ENCODE data around the gene UBE2Q1. TPM values are rescaled to one million over a fixed set of nuclear protein-coding genes. Genes with fewer than 3 reads are reported as not detected.

The UBE2Q1 gene
- total RNA-seq, 2 experiments from 2014 or later, result 93.6 to 103 TPM

DNA sequence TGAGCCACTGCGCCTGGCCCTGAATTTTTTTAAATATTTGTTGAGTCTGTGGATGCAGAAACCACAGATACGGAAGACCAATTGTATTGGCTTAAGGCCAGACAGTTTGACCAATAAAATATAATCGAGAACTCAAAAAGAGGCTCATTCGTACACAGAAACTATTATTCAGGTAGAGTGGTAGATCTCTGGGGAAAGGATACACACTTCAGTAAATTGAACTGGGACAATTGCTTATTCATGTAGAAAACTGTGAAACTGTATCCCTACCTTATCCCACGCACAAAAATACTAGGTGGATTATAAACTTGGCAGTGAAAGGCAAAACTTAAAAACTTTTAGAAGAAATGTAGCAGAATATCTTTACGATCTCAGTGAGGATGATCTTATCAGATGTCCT is 31.3 kb downstream of the UBE2Q1 start:
- ChIA-PET CTCF (no interaction called here), POLR2A (no interaction called here)
- H3K27ac Mint-ChIP-seq, result no peak overlapping the region
- H3K4me1 Mint-ChIP-seq (ENCODE audit: low read depth), result no peaks in the 10 kb centered on the region
- DNase-seq (no peak), ATAC-seq (no peak)
- H3K9me3 Mint-ChIP-seq (ENCODE audit: insufficient read depth), result no peaks in the 10 kb centered on the region
- no peak overlapping the region for H3K4me3 Mint-ChIP-seq
- H3K36me3 Mint-ChIP-seq (ENCODE audit: low read depth), result no peaks in the 10 kb centered on the region
- H3K27me3 Mint-ChIP-seq (ENCODE audit: low read depth), result peaks cover 14% of the 10 kb centered on the region

DNA sequence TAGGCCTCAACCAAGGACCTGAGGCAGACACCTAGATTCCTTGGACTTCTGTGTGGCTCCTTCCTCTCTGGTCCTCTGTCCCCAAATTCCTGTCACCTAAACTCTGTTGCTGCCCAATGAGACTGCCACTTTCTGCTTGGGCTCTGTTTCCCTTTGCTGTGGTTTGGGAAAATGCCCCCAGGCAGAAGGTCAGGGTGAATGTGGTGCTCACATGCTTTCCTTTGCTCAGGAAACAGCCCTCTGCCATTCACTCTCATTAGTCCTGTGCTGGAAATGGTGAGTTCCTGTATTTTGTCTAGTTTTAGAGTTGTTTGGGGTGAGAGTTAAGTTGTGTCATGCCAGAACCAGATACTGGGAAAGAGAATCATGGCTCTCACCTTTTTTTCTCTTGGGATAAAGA is 33.6 kb downstream of the UBE2Q1 start:
- ChIA-PET CTCF (interaction anchor here (0.6 kb wide), 1 partner anchor 22 kb away, joined by 3 read pairs; no protein-coding TSS in a partner anchor), POLR2A (no interaction called here)
- ATAC-seq (no peak), DNase-seq (no peak)
- Mint-ChIP-seq H3K4me3 (no peak overlapping the region), H3K4me1 (ENCODE audit: low read depth) (no peaks in the 10 kb centered on the region), H3K27me3 (ENCODE audit: low read depth) (peaks cover 24% of the 10 kb centered on the region), H3K36me3 (ENCODE audit: low read depth) (no peaks in the 10 kb centered on the region), H3K27ac (no peak overlapping the region), H3K9me3 (ENCODE audit: insufficient read depth) (no peaks in the 10 kb centered on the region)

DNA sequence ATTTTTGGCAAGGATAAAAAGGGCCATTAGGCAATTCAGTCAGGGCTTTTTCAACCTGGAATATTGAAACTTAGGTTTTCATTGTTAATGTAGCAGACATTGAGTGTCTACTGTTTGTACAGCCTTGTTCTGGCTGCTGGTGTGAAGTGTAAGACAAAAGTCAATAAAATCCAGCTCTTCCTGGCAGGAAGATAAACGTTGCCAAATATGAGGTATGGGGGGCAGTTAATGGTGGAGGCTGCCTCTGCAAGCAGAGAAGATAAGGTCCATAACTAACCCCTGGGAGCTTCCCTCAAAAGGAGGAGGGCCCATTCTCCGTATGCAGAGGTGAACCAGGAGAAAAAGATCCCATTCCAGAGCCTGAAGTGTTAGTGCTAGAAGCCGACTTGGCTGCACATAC is 36.8 kb downstream of the UBE2Q1 start:
- no peak for ATAC-seq
- no peaks in the 10 kb centered on the region for H3K4me1 Mint-ChIP-seq (ENCODE audit: low read depth)
- peaks cover 31% of the 10 kb centered on the region for H3K27me3 Mint-ChIP-seq (ENCODE audit: low read depth)
- CTCF ChIA-PET, result interaction anchor here (0.9 kb wide), 1 partner anchor 25 kb away, joined by 3 read pairs; no protein-coding TSS in a partner anchor
- H3K9me3 Mint-ChIP-seq (ENCODE audit: insufficient read depth), result no peaks in the 10 kb centered on the region
- H3K4me3 Mint-ChIP-seq, result no peak overlapping the region
- H3K36me3 Mint-ChIP-seq (ENCODE audit: low read depth), result no peaks in the 10 kb centered on the region
- POLR2A ChIA-PET, result no interaction called here
- no peak for DNase-seq
- no peak overlapping the region for H3K27ac Mint-ChIP-seq

DNA sequence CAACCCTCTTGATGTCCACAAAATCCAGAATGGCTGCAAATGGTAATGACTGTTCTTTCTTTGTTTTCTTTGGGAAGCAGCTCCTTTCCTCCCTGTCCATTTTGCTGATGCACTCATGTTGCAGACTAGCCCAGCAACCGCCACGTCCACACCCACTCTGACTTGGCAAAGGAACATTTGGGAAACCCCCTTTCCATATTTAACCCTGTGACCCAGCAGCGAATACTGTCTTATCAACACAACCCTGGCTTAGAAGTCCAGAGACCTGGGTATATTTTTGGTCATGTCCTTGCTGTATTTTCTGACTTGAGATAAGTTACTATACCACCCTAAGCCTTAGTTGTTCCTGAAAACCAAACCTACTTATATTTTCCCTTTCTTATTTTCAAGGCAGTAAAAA is 38.1 kb downstream of the UBE2Q1 start:
- Mint-ChIP-seq H3K36me3 (ENCODE audit: low read depth) (no peaks in the 10 kb centered on the region), H3K27ac (no peak overlapping the region), H3K4me1 (ENCODE audit: low read depth) (no peaks in the 10 kb centered on the region), H3K9me3 (ENCODE audit: insufficient read depth) (no peaks in the 10 kb centered on the region), H3K27me3 (ENCODE audit: low read depth) (peaks cover 36% of the 10 kb centered on the region), H3K4me3 (no peak overlapping the region)
- DNase-seq (no peak), ATAC-seq (no peak)
- CTCF ChIA-PET, result interaction anchor here (0.9 kb wide), 1 partner anchor 37 kb away, joined by 3 read pairs; no protein-coding TSS in a partner anchor
- POLR2A ChIA-PET, result no interaction called here

DNA sequence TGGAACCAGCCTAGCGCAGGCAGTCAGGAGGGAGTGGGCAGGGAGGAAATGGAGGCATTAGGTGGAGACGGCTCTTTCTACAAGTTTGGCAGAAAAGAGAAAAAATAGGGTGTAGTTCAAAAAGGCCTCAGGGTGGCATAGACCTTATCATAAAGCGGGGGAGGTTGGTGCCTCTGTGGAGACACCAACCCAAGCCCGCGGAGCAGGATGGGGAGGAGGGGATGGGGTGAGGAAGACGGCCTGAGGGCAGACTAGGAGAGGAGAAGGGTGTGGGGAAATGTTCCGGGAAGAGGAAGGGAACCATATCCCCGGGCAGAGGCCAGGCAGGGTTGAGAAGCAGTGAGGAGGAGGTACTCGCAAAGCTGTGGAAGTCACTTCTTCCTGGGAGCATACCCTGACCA is 38.9 kb downstream of the UBE2Q1 start:
- ChIA-PET CTCF (no interaction called here), POLR2A (no interaction called here)
- Mint-ChIP-seq H3K4me3 (no peak overlapping the region), H3K27ac (no peak overlapping the region), H3K27me3 (ENCODE audit: low read depth) (peaks cover 36% of the 10 kb centered on the region), H3K9me3 (ENCODE audit: insufficient read depth) (no peaks in the 10 kb centered on the region), H3K4me1 (ENCODE audit: low read depth) (no peaks in the 10 kb centered on the region), H3K36me3 (ENCODE audit: low read depth) (no peaks in the 10 kb centered on the region)
- ATAC-seq (no peak), DNase-seq (no peak)

DNA sequence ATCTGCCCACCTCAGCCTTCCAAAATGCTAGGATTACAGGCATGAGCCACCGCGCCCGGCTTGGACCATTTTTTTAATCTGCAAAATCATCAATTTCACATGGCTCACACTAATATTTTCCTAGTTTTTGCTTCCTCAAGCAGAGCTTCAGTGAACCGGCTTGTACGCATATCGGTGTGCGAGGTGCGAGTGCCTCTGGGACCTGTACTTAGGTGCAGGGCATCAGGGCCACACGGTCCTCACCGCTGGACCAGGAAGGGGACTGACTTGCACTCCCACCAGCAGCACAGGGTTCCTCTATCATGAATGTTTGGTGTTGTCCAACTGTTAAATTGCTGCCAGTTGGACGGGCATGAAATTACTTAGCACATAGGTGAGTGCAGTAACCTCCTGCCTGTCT is 40.8 kb downstream of the UBE2Q1 start:
- POLR2A ChIA-PET, result interaction anchor here (0.6 kb wide), 1 partner anchor 44 kb away, joined by 3 read pairs; no protein-coding TSS in a partner anchor
- no peak for DNase-seq
- no peaks in the 10 kb centered on the region for H3K36me3 Mint-ChIP-seq (ENCODE audit: low read depth)
- H3K27me3 Mint-ChIP-seq (ENCODE audit: low read depth), result peaks cover 34% of the 10 kb centered on the region
- no peak overlapping the region for H3K27ac Mint-ChIP-seq
- CTCF ChIA-PET, result interaction anchor here (1.2 kb wide), 1 partner anchor 42 kb away, joined by 5 read pairs; no protein-coding TSS in a partner anchor
- no peak overlapping the region for H3K4me3 Mint-ChIP-seq
- H3K4me1 Mint-ChIP-seq (ENCODE audit: low read depth), result no peaks in the 10 kb centered on the region
- H3K9me3 Mint-ChIP-seq (ENCODE audit: insufficient read depth), result no peaks in the 10 kb centered on the region
- no peak for ATAC-seq

DNA sequence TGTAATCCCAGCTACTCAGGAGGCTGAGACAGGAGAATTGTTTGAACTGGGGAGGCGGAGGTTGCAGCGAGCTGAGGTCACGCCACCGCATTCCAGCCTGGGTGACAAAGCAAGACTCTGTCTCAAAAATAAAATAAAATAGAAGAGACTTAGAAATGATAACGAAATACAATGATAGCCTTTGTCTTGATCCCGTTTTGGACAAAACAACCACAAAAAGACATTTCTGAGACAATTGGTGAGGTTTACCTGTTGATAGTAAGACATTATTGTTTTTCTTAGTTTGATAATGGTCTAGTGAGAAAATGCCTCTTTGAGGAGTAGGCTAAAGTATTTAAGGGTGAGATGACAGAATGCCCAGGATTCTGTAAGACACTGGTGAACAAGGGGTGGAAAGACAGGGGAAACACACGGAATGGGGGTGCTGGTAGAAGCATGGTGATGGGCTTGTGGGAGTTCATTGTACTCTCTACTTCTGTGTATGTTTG is 44.4 kb downstream of the UBE2Q1 start:
- ChIA-PET CTCF (no interaction called here), POLR2A (no interaction called here)
- Mint-ChIP-seq H3K36me3 (ENCODE audit: low read depth) (no peaks in the 10 kb centered on the region), H3K27me3 (ENCODE audit: low read depth) (peaks cover 25% of the 10 kb centered on the region), H3K4me1 (ENCODE audit: low read depth) (no peaks in the 10 kb centered on the region), H3K27ac (no peak overlapping the region), H3K9me3 (ENCODE audit: insufficient read depth) (no peaks in the 10 kb centered on the region), H3K4me3 (no peak overlapping the region)
- ATAC-seq (no peak), DNase-seq (no peak)

DNA sequence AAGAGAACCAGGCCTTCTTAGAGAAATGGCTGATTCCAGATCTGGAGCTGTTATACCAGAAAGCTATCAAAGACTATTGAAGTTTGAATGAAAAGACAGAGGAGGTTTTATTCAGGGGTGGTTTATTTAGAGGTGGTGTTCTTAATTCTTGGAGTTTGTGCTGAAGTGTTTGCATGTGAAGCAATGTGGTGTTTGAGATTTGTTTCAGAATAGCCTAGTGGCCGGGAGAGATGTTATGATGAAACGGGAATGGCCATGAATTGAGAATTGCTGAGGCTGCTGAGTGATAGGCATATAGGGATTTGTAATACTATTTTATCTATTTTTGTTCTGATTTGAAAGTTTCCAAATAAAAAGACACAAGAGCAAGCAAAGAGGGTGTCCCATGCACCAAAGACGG is 45.7 kb downstream of the UBE2Q1 start:
- POLR2A ChIA-PET, result no interaction called here
- Mint-ChIP-seq H3K36me3 (ENCODE audit: low read depth) (no peaks in the 10 kb centered on the region), H3K4me3 (no peak overlapping the region), H3K27me3 (ENCODE audit: low read depth) (peaks cover 28% of the 10 kb centered on the region), H3K27ac (no peak overlapping the region), H3K9me3 (ENCODE audit: insufficient read depth) (no peaks in the 10 kb centered on the region), H3K4me1 (ENCODE audit: low read depth) (no peaks in the 10 kb centered on the region)
- ATAC-seq (no peak), DNase-seq (no peak)
- CTCF ChIA-PET, result interaction anchor here (1.0 kb wide), 1 partner anchor 34 kb away, joined by 3 read pairs; no protein-coding TSS in a partner anchor

DNA sequence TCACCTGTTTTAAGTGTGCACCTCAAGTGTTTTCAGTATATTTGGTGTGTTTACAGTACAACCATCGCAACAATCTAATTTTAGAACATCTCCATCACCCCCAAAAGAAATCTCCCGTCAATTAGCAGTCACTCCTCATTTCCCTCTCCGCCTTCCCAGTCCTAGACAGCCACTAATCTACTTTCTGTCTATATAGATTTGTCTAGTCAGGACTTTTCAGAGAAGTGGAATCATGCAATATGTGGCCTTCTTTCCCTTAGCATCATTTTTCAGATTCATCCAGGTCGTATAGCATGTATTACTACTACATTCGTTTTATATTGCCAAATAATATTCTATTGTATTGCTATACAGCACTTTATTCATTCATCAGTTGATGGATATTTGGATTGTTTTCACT is 54.6 kb downstream of the UBE2Q1 start:
- ATAC-seq (no peak), DNase-seq (no peak)
- Mint-ChIP-seq H3K4me3 (no peak overlapping the region), H3K27ac (no peak overlapping the region), H3K36me3 (ENCODE audit: low read depth) (no peaks in the 10 kb centered on the region), H3K27me3 (ENCODE audit: low read depth) (peaks cover 56% of the 10 kb centered on the region), H3K9me3 (ENCODE audit: insufficient read depth) (no peaks in the 10 kb centered on the region), H3K4me1 (ENCODE audit: low read depth) (peaks cover 3% of the 10 kb centered on the region)
- ChIA-PET CTCF (interaction anchor here (1.6 to 1.7 kb wide), 2 partner anchors 17 to 24 kb away, joined by 3 to 5 read pairs; no protein-coding TSS in a partner anchor), POLR2A (no interaction called here)

DNA sequence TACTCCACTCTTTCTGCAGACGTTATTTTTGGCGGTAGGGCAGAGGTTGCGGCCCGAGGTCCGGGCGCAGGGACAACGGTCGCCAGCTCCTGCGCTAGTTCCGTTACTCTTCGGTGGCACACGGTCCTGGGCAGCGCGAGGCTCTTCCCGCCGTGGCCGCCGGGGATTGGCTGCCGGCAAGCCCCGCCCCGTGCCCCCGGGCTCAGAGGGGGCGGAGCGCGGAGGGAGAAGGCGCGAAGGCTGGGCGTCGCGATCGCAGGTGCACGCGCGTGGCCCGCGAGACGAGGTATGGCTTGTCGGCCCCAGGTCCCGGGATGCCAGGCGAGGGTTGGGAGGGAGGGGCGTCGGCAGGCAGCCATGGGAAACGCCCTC is 55.7 kb downstream of the UBE2Q1 start:
- POLR2A ChIA-PET, result interaction anchor here (0.7 kb wide), 1 partner anchor 853 kb away, joined by 3 read pairs; no protein-coding TSS in a partner anchor
- Mint-ChIP-seq H3K4me1 (ENCODE audit: low read depth) (peaks cover 3% of the 10 kb centered on the region), H3K36me3 (ENCODE audit: low read depth) (no peaks in the 10 kb centered on the region), H3K4me3 (no peak overlapping the region), H3K9me3 (ENCODE audit: insufficient read depth) (no peaks in the 10 kb centered on the region), H3K27me3 (ENCODE audit: low read depth) (peaks cover 54% of the 10 kb centered on the region), H3K27ac (no peak overlapping the region)
- DNase-seq, result no peak
- peak; percentile 25 for ATAC-seq
- CTCF ChIA-PET, result interaction anchor here (1.6 kb wide), 1 partner anchor 23 kb away, joined by 3 read pairs; no protein-coding TSS in a partner anchor

DNA sequence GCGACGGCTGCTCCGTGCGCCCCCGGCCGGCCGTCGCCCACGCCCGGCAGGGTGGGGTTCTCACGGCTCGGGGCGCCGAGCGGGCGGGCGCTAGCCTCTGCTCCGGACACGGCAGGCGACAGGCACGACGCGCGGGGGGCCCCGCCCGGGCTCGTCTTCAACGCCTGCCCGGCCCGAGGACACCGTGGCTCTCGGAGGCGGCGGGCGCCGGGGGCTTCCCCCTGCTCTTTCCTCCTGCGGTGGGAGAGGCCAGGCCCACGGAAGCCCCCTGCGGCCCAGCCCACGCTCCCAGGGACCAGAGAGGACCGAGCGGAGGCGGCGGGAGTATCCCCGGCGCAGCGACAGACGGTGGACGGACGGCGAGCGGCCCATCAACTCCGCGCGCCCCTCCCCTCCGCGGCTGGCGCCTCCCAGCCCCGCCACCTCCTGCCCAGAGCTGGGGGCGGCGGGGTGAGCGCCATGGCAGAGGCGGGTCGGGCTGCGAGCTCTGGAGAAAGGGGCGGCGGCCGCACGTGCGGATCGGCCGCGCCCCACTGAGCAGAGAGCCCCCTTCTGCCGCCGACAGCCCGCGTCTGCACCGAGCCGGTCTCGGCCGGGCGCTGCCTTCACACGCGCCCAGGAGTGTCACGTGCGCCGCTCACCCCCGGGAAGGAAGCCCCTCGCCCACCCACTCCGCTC is 56.3 kb downstream of the UBE2Q1 start, which contains the start of the genes SHE and TDRD10:
SHE (minus strand) TSS at position 347 of the 678 bp plus-strand sequence. CDS start 386 bp downstream, outside the sequence.
TDRD10 (plus strand) TSS at position 154 of the 678 bp plus-strand sequence. CDS start 4,685 bp downstream, outside the sequence.
- H3K36me3 Mint-ChIP-seq (ENCODE audit: low read depth), result no peaks in the 10 kb centered on the region
- H3K27me3 Mint-ChIP-seq (ENCODE audit: low read depth), result peaks cover 49% of the 10 kb centered on the region
- CTCF ChIA-PET, result no interaction called here
- no peak within 1 kb of the TSS for H3K27ac Mint-ChIP-seq
- ATAC-seq (peak; percentile 50), DNase-seq (no peak)
- no peaks in the 10 kb centered on the region for H3K9me3 Mint-ChIP-seq (ENCODE audit: insufficient read depth)
- H3K4me1 Mint-ChIP-seq (ENCODE audit: low read depth), result peaks cover 3% of the 10 kb centered on the region
- no peak within 1 kb of the TSS for H3K4me3 Mint-ChIP-seq
- POLR2A ChIA-PET, result no interaction called here

DNA sequence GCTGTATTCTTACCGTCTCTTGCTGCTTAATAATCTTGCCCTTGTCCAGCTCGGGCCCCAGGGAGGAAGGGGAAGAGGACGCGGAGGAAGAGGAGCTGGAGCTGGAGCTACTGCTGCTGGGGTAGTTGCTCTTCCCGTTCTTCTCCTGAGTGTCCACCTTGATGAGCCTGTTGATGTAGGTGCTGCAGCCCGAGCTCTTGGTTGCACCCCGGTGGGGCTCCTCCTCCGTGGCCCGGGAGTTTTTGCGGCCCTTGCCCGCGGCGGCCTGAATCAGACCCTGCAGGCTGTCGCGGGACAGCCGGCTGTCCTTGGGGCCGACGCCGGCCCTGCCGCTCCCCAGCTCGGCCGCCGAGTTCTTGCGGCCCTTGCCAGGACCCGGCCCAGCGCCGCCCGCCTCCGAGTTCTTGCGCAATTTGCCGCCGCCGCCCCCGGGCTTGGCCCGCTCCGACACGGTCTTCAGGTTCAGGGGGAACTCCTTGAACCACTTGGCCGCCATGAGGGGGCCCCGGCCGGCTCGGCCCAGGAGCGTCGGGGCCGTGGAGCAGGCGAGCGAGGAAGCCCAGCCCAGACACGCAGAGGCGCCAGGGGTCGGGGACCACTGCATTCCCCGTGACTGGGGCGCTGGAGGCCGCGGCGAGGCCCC is 56.9 kb downstream of the UBE2Q1 start:
- H3K27me3 Mint-ChIP-seq (ENCODE audit: low read depth), result peaks cover 50% of the 10 kb centered on the region
- DNase-seq, result no peak
- H3K4me3 Mint-ChIP-seq, result no peak overlapping the region
- no peaks in the 10 kb centered on the region for H3K36me3 Mint-ChIP-seq (ENCODE audit: low read depth)
- ChIA-PET POLR2A (no interaction called here), CTCF (interaction anchor here (1.0 kb wide), 1 partner anchor 45 kb away, joined by 4 read pairs; no protein-coding TSS in a partner anchor)
- H3K9me3 Mint-ChIP-seq (ENCODE audit: insufficient read depth), result no peaks in the 10 kb centered on the region
- peak; percentile 13 for ATAC-seq
- H3K4me1 Mint-ChIP-seq (ENCODE audit: low read depth), result peaks cover 7% of the 10 kb centered on the region
- H3K27ac Mint-ChIP-seq, result no peak overlapping the region
